ENCODE data around the gene LRFN5.
A peak's percentile ranks its signal among the peaks of the same experiment; 100 is the strongest.

LRFN5 gene

DNA sequence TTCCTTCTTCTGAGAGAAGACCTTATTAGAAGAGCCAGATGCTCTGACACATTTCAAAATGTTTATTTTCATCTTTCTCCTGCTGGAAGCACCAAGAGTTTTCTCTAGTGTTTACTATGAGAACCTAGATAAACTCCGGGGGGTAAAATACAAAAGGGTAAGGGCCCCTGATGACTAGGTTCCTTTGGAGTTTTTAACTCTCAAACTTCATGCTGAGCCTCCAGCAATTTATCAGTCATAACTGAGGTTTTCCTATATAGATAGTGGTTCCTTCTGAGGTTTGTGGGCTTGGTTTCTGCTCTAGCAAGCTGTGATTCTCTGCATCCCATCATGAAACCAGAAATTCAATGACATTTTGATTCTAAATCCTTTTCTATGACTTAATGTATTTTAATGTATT, 210.9 kb downstream of the LRFN5 start:
- DNase-seq (ENCODE audit: low read depth), result peak; percentile 76
- no peak overlapping the region for H3K4me3 ChIP-seq (ENCODE audit: low read depth, low read length)
- TF ChIP-seq, protein P1, sequence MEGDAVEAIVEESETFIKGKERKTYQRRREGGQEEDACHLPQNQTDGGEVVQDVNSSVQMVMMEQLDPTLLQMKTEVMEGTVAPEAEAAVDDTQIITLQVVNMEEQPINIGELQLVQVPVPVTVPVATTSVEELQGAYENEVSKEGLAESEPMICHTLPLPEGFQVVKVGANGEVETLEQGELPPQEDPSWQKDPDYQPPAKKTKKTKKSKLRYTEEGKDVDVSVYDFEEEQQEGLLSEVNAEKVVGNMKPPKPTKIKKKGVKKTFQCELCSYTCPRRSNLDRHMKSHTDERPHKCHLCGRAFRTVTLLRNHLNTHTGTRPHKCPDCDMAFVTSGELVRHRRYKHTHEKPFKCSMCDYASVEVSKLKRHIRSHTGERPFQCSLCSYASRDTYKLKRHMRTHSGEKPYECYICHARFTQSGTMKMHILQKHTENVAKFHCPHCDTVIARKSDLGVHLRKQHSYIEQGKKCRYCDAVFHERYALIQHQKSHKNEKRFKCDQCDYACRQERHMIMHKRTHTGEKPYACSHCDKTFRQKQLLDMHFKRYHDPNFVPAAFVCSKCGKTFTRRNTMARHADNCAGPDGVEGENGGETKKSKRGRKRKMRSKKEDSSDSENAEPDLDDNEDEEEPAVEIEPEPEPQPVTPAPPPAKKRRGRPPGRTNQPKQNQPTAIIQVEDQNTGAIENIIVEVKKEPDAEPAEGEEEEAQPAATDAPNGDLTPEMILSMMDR (conservative IDR thresholded peaks at IDR 0.05; ENCODE audit: low read depth, low read length), result no peak

DNA sequence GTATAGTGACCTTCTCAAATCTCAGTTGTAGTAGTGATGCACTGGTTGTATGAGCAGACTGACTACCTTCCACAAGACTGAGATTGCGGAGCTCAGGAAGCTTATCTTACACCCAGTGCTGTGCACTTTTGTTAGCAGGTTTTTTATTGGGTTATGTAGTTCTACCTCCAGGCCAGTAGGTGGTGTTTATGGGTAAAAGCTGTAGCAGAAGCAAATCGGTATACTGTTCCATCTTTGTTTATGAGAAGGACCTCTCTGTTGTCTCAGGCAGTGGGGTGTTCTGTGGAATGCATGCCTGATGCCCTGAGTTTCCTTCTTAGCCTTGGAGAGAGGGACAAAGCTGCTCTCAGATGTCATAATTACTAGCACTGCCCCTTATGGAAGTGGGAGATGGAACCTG, 217.8 kb downstream of the LRFN5 start:
- no peak for DNase-seq (ENCODE audit: low read depth)
- TF ChIP-seq, protein P1 (conservative IDR thresholded peaks at IDR 0.05; ENCODE audit: low read depth, low read length), result peak; percentile 28
- no peak overlapping the region for H3K4me3 ChIP-seq (ENCODE audit: low read depth, low read length)

DNA sequence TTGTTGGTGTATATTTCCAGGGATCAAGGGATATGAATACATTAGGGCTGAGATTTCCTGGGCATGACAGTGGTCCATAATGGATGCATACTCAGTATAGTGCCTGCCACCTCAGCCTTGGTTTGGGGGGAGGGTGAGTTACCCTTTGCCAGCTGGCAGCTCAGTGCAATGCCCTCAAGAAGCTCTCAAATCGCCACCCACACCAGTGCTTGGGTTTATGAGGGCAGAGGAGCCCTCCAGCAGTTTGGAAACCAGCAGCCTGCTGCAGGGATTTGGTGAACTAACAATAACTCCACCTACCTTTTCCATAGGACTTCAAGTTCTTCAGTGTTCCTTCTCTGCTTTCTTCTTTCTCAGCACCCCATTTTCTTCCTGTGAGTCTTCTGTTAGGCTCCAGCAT, 218.9 kb downstream of the LRFN5 start:
- TF ChIP-seq, protein P1 (conservative IDR thresholded peaks at IDR 0.05; ENCODE audit: low read depth, low read length), result no peak
- no peak for DNase-seq (ENCODE audit: low read depth)

DNA sequence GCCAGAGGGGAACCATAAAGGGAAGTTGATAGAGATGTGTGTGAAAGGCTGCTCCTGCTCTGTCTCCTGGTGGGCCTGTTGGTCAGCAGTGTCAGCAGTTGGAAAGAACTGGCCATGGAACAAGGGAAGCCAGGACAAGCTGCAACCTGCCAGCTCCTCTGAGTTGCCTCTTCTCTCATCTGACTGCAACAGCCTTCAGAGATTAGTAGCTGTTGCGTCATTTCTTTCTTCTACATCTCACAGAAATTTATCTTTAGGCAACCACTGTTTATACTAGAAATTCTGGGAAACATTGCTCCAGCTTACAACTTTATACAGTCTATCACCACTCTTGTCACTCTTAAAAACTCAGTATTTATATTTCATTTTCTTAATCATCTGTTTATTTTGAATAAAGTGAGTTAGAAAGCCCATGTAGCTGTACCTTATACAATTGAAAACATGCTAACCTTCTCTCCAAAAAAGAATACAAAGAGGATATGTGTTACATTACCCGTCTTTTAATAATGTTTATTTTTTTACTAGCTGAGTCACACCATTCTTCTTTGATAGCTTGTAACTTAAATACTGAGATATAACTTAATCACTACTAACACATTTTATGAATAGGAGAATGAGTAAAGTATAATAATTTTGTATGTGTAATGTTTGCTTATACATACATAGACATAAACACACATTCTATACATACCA, 224.2 kb downstream of the LRFN5 start:
- TF ChIP-seq, protein P1 (conservative IDR thresholded peaks at IDR 0.05; ENCODE audit: low read depth, low read length), result no peak
- DNase-seq (ENCODE audit: low read depth), result peak; percentile 77
- H3K4me3 ChIP-seq (ENCODE audit: low read depth, low read length), result no peak overlapping the region

More for the DNA sequence above, 218.9 kb downstream of the LRFN5 start:
- H3K4me3 ChIP-seq (ENCODE audit: low read depth, low read length), result no peak overlapping the region

DNA sequence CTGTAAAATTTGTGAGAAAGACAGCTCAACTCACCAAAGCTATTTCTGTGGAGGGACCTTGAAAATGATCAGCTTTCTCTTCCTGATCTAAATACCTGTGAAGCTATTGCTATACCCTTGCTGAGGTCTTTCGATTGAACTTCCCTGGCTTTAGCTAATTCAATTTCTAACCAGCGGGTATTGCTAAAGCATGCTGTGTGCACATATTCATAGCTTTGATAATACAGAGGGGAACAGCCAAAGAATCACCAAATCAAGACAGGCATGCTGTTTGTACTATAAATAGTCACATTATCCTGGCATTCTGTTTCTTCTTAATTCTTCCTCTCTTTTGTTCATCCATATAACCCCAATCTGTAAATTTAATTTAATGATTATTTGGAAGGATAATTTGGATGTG, 233.0 kb downstream of the LRFN5 start:
- no peak for DNase-seq (ENCODE audit: low read depth)

DNA sequence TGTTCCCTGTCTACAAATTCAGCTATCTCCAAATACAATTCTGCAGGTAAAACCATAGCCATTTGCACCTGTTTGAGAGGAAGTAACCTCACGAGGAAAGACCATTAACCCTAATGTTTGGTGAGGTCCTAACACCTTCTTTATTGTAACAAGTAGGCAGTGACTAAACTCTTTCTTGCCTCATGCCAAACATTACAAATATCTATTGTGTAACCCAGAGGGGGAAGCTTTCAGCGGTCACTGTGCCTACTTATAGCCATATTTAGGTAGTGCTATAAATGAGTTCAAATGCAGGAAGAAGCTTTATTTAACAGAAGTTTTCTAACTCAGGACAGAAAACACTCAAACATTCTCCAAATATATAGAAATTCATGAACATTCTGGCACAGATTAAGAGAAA, 252.7 kb downstream of the LRFN5 start:
- TF ChIP-seq, protein P1 (conservative IDR thresholded peaks at IDR 0.05; ENCODE audit: low read depth, low read length), result no peak
- H3K4me3 ChIP-seq (ENCODE audit: low read depth, low read length), result no peak overlapping the region
- DNase-seq (ENCODE audit: low read depth), result peak; percentile 17

More for the DNA sequence above, 233.0 kb downstream of the LRFN5 start:
- TF ChIP-seq, protein P1 (conservative IDR thresholded peaks at IDR 0.05; ENCODE audit: low read depth, low read length), result no peak
- no peak overlapping the region for H3K4me3 ChIP-seq (ENCODE audit: low read depth, low read length)

DNA sequence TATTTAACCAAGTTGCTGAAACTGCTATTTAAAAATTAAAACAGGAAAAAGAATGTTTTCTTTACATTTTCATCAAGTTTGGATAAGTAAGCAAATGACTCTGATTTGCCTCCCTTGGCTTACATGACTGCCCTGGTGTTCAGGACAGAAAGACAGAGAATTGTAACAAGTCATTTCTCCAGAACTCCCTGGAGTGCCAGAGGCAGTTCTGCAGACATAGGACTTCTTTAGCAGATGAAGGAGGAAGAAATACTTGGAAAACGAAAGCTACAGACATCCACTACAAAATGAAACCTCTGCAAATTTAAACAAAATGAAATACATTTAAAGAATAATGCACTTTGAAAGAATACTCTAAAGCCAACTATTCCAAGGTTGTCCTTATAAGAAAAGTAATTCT, 253.9 kb downstream of the LRFN5 start:
- TF ChIP-seq, protein P1 (conservative IDR thresholded peaks at IDR 0.05; ENCODE audit: low read depth, low read length), result no peak
- no peak for DNase-seq (ENCODE audit: low read depth)
- H3K4me3 ChIP-seq (ENCODE audit: low read depth, low read length), result no peak overlapping the region
